HepG2 (cell line): Measurements from ENCODE around the gene KAZN. TPM values are rescaled to one million over a fixed set of nuclear protein-coding genes. Genes with fewer than 3 reads are reported as not detected.
A peak's percentile ranks its signal among the peaks of the same experiment; 100 is the strongest.

Experiments
- ATAC-seq: fragments of 200-7000 bp; cut with Tn5 transposase; 3 replicates; pipeline ENCODE4 v1.9.1; 2020; ENCODE audit warnings: mild to moderate bottlenecking, moderate library complexity
- BruUV-seq: library from RNA; stranded (reverse); fragments of 400-500 nt; replicated peaks from 2 replicates; lab custom pipeline; 2021; lab: Mats Ljungman, UMichigan
- CTCF ChIA-PET: fragments of 300-600 bp; formaldehyde crosslinking; extraction: SDS; loops from one replicate; lab custom pipeline; 2021; ENCODE audit warnings: low total read pairs, inconsistent platforms, low intra/inter-chr PET ratio; lab: Yijun Ruan, JAX
- POLR2A ChIA-PET: fragments of 350-600 bp; sonication (Branson Sonifier 250); formaldehyde crosslinking; loops from one replicate; lab custom pipeline; 2020; ENCODE audit warnings: antibody characterized with exemption, inconsistent platforms; lab: Yijun Ruan, JAX
- DNase-seq: peaks from one replicate; pipeline ENCODE4 v3.0.0-alpha.2; 2015; ENCODE audit warnings: low spot score
- FAIRE-seq: peaks from 3 replicates; lab custom pipeline; 2011; peaks lifted over from hg19 to GRCh38; lab: Jason Lieb, UNC
- H2AFZ ChIP-seq: one replicate; pipeline ENCODE4 v1.6.1; 2011; ENCODE audit warnings: low read length, inconsistent platforms
- H3K27ac ChIP-seq: fragments of 300-600 bp; 3 replicates; pipeline ENCODE4 v1.8.0; 2011; ENCODE audit warnings: mixed run types, mild to moderate bottlenecking, mixed read lengths, low read length, inconsistent platforms; ENCODE audit not compliant: insufficient read depth; ENCODE audit errors: extremely low read length
- H3K27me3 ChIP-seq, 2 experiments: fragments of 200-600 bp in 1 of 2; 2 replicates in 1 of 2; 3 replicates in 1 of 2; pipeline versions ENCODE4 v1.6.0 to v1.8.0; 2011; ENCODE audit warnings: low read length in 2 of 2, mild to moderate bottlenecking in 2 of 2, moderate library complexity in 2 of 2, inconsistent platforms in 1 of 2; ENCODE audit not compliant: insufficient read depth in 2 of 2, control insufficient read depth in 1 of 2
- H3K36me3 ChIP-seq, 2 experiments: fragments of 200-600 bp in 1 of 2; replicated peaks in 1 of 2; 2 replicates in 1 of 2; 3 replicates in 1 of 2; pipeline versions ENCODE4 v1.5.1 to v1.8.0; 2011; ENCODE audit warnings: low read length in 2 of 2, inconsistent platforms in 1 of 2; ENCODE audit not compliant: insufficient read depth in 2 of 2, control insufficient read depth in 1 of 2
- H3K4me1 ChIP-seq: 2 replicates; pipeline ENCODE4 v1.5.1; 2012; ENCODE audit warnings: low read length, inconsistent platforms; ENCODE audit not compliant: insufficient read depth
- H3K4me2 ChIP-seq: 2 replicates; pipeline ENCODE4 v1.6.0; 2011; ENCODE audit warnings: low read depth, low read length, inconsistent platforms
- H3K4me3 ChIP-seq, 3 experiments: fragments of 200-600 bp in 1 of 3; sonication (generic), shearing (Covaris generic) in 1 of 3; replicated peaks in 1 of 3; 2 replicates each; pipeline ENCODE4 v1.5.1; 2011 to 2016; ENCODE audit warnings: low read length in 3 of 3, inconsistent platforms in 2 of 3, low read depth in 2 of 3, mild to moderate bottlenecking in 2 of 3, control low read depth in 1 of 3, mixed read lengths in 1 of 3; ENCODE audit not compliant: insufficient read depth in 1 of 3
- H3K79me2 ChIP-seq: one replicate; pipeline ENCODE4 v1.6.1; 2011; ENCODE audit warnings: low read length, inconsistent platforms; ENCODE audit not compliant: insufficient read depth
- H3K9ac ChIP-seq: 2 replicates; pipeline ENCODE4 v1.6.0; 2011; ENCODE audit warnings: mild to moderate bottlenecking, low read depth, low read length, inconsistent platforms; ENCODE audit not compliant: insufficient read depth
- H3K9me3 ChIP-seq: 2 replicates; pipeline ENCODE4 v1.5.1; 2012; ENCODE audit warnings: mild to moderate bottlenecking, low read length
- H4K20me1 ChIP-seq: 2 replicates; pipeline ENCODE4 v1.6.0; 2011; ENCODE audit warnings: inconsistent platforms, mild to moderate bottlenecking, low read length, moderate library complexity; ENCODE audit not compliant: insufficient read depth
- ATAD3A ChIP-seq: sonication (generic); formaldehyde crosslinking; IDR thresholded peaks from 2 replicates; pipeline ENCODE4 v1.4.0; 2020; ENCODE audit warnings: missing genetic modification reagents
- ERF ChIP-seq: IDR thresholded peaks from 2 replicates; pipeline ENCODE4 v1.6.1; 2018; ENCODE audit warnings: missing biosample characterization, missing genetic modification reagents
- FOSL2 ChIP-seq: sonication (generic); formaldehyde crosslinking; IDR thresholded peaks from 2 replicates; pipeline ENCODE4 v1.4.0; 2020; ENCODE audit warnings: missing genetic modification reagents
- NR2F6 ChIP-seq, 2 experiments: IDR thresholded peaks; 2 replicates each; pipeline ENCODE4 v1.6.1; 2016; ENCODE audit warnings: antibody characterized with exemption in 1 of 2, mild to moderate bottlenecking in 1 of 2
- RBFOX2 ChIP-seq: fragments of 200-400 bp; formaldehyde crosslinking; IDR thresholded peaks from 2 replicates; pipeline ENCODE4 v1.6.1; 2017; ENCODE audit warnings: low read depth, mild to moderate bottlenecking, low read length
- U2AF2 ChIP-seq: fragments of 200-400 bp; formaldehyde crosslinking; IDR thresholded peaks from 2 replicates; pipeline ENCODE4 v1.6.1; 2017; ENCODE audit warnings: low read depth, mild to moderate bottlenecking, low read length
- WGBS: methylation state at CpG from one replicate; pipeline ENCODE4 v1.1.6; 2017; ENCODE audit warnings: low lambda C conversion rate; 5-methylcytosine and 5-hydroxymethylcytosine counted together
- in situ Hi-C: cut with HindIII; loops from 2 replicates; pipeline ENCODE4 v1.10.0; 2017; ENCODE audit warnings: low pct_unique_long_range_greater_than_20kb; ENCODE audit not compliant: extremely low pct_ligation_motif_present
- intact Hi-C: fragments of 100-400 bp; cut with micrococcal nuclease; formaldehyde crosslinking; loops from one replicate; pipeline ENCODE4 v1.10.0; 2022; ENCODE audit not compliant: unreplicated experiment
- polyA plus RNA-seq, 8 experiments: library from polyadenylated mRNA; depleted of rRNA in 3 of 8; stranded (reverse) in 7 of 8; unstranded in 1 of 8; fragments of >200 nt; fragmentation: Illumina TruSeq in 4 of 8; extraction: Trizol in 4 of 8; gene quantifications; 2 replicates each; pipeline versions ENCODE4 v1.2.1 to v1.2.3, GENCODE V29; 2011 to 2016; ENCODE audit warnings: low read depth in 4 of 8, missing spikeins in 1 of 8, mixed read lengths in 1 of 8; ENCODE audit not compliant: insufficient read depth in 1 of 8
- total RNA-seq, 5 experiments: library from RNA; depleted of rRNA; stranded (reverse); fragments of >200 nt; fragmentation: Illumina TruSeq; extraction: Trizol; gene quantifications; 2 replicates each; pipeline ENCODE4 v1.2.3, GENCODE V29; 2016; ENCODE audit warnings: low read depth in 1 of 5
- TF ChIP-seq, protein P1 (sequence below): fragments of 450-650 bp; IDR thresholded peaks from 2 replicates; pipeline ENCODE4 v1.6.1; 2017
- TF ChIP-seq, protein P2 (sequence below): sonication (generic); formaldehyde crosslinking; IDR thresholded peaks from 2 replicates; pipeline ENCODE4 v1.9.0; 2021; ENCODE audit warnings: missing genetic modification reagents, mild to moderate bottlenecking, borderline replicate concordance
- TF ChIP-seq, protein P3 (sequence below): fragments of 450-650 bp; IDR thresholded peaks from 2 replicates; pipeline ENCODE4 v1.6.1; 2017; ENCODE audit warnings: mild to moderate bottlenecking
- TF ChIP-seq, protein P4 (sequence below): sonication (generic); formaldehyde crosslinking; IDR thresholded peaks from 2 replicates; pipeline ENCODE4 v1.5.1; 2020; ENCODE audit warnings: mild to moderate bottlenecking, missing genetic modification reagents, borderline replicate concordance

The KAZN gene
- total and polyA plus RNA-seq, 2 of the 13 experiments (the other 11 are each of a cell fraction or from before 2014, with no cell fraction given): 10.4 to 13.5 TPM

DNA sequence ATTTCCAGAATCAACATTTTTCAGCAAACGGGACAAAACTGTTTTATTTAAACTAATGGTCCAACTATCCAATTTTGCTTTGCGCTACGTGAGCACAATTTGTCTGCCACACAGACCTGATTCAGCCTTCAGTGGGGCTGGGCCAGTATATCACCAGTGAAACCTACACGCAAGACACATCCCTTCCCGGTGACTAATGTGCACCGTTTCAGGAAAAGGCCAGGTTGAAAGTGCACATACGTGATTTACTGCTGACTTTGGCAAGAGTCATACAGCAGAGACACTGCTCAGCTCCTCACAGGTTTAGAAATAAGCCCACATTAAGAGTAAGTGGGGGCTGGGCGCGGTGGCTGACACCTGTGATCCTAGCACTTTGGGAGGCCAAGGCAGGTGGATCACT is 550.0 kb downstream of the KAZN start (continued):
- TF ChIP-seq, protein P1, sequence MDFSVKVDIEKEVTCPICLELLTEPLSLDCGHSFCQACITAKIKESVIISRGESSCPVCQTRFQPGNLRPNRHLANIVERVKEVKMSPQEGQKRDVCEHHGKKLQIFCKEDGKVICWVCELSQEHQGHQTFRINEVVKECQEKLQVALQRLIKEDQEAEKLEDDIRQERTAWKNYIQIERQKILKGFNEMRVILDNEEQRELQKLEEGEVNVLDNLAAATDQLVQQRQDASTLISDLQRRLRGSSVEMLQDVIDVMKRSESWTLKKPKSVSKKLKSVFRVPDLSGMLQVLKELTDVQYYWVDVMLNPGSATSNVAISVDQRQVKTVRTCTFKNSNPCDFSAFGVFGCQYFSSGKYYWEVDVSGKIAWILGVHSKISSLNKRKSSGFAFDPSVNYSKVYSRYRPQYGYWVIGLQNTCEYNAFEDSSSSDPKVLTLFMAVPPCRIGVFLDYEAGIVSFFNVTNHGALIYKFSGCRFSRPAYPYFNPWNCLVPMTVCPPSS: no peak
- TF ChIP-seq ERF (CRISPR knock-in tag) (no peak), FOSL2 (no peak)
- TF ChIP-seq, protein P2, sequence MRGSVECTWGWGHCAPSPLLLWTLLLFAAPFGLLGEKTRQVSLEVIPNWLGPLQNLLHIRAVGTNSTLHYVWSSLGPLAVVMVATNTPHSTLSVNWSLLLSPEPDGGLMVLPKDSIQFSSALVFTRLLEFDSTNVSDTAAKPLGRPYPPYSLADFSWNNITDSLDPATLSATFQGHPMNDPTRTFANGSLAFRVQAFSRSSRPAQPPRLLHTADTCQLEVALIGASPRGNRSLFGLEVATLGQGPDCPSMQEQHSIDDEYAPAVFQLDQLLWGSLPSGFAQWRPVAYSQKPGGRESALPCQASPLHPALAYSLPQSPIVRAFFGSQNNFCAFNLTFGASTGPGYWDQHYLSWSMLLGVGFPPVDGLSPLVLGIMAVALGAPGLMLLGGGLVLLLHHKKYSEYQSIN (CRISPR knock-in tag): no peak
- TF ChIP-seq, protein P3, sequence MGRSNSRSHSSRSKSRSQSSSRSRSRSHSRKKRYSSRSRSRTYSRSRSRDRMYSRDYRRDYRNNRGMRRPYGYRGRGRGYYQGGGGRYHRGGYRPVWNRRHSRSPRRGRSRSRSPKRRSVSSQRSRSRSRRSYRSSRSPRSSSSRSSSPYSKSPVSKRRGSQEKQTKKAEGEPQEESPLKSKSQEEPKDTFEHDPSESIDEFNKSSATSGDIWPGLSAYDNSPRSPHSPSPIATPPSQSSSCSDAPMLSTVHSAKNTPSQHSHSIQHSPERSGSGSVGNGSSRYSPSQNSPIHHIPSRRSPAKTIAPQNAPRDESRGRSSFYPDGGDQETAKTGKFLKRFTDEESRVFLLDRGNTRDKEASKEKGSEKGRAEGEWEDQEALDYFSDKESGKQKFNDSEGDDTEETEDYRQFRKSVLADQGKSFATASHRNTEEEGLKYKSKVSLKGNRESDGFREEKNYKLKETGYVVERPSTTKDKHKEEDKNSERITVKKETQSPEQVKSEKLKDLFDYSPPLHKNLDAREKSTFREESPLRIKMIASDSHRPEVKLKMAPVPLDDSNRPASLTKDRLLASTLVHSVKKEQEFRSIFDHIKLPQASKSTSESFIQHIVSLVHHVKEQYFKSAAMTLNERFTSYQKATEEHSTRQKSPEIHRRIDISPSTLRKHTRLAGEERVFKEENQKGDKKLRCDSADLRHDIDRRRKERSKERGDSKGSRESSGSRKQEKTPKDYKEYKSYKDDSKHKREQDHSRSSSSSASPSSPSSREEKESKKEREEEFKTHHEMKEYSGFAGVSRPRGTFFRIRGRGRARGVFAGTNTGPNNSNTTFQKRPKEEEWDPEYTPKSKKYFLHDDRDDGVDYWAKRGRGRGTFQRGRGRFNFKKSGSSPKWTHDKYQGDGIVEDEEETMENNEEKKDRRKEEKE: no peak

DNA sequence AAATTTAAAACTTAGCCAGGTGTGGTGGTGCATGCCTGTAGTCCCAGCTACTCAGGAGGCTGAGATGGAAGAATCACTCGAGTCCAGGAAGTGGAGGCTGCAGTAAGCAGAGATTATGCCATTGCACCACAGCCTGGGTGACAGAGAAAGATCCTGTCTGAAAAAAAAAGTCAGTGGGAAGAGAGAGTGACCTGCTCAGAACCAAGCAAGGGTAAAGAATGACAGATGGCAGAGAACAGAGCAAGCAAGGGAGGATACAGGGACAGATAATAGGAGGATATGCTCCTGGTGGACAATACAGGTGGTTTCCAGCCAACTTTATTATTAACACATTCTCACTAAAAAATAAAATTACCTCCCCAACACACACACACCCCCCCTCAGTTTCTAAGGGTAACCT is 550.5 kb downstream of the KAZN start:
- Histone ChIP-seq H3K36me3 (peaks cover 2 to 5% of the 10 kb centered on the region in 2 experiments; a peak in 1 of 5 replicates), H3K4me2 (no peak overlapping the region), H3K4me1 (peaks cover 80% of the 10 kb centered on the region), H3K9ac (no peak overlapping the region), H3K27me3 (no peaks in the 10 kb centered on the region), H2AFZ (no peak overlapping the region), H3K79me2 (peaks cover 20% of the 10 kb centered on the region), H3K27ac (no peak overlapping the region), H4K20me1 (no peaks in the 10 kb centered on the region), H3K4me3 (no peak overlapping the region), H3K9me3 (no peaks in the 10 kb centered on the region)
- TF ChIP-seq U2AF2 (no peak), RBFOX2 (0 out of 2 replicates have a peak, but pooled peaks have one; percentile 8), ATAD3A (CRISPR knock-in tag) (no peak), NR2F6 (IDR thresholded peaks at IDR 0.05) (no peak), NR2F6 (CRISPR knock-in tag; IDR thresholded peaks at IDR 0.05) (no peak)
- TF ChIP-seq, protein P4, sequence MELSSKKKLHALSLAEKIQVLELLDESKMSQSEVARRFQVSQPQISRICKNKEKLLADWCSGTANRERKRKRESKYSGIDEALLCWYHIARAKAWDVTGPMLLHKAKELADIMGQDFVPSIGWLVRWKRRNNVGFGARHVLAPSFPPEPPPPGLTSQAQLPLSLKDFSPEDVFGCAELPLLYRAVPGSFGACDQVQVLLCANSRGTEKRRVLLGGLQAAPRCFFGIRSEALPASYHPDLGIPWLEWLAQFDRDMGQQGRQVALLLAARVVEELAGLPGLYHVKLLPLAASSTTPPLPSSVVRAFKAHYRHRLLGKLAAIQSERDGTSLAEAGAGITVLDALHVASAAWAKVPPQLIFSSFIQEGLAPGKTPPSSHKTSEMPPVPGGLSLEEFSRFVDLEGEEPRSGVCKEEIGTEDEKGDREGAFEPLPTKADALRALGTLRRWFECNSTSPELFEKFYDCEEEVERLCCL (CRISPR knock-in tag): no peak
- CTCF ChIA-PET: no interaction called here
- intact Hi-C loops: no loop called here
- ATAC-seq (no peak), FAIRE-seq (no peak), DNase-seq (no peak)
- no TSS peak for BruUV-seq
- WGBS: 0% methylated on average over 1 of the region's 1 CpG
- in situ Hi-C loops: no loop called here
- POLR2A ChIA-PET: no interaction called here
